Body of pancreas (tissue), 4 donors: ENCODE data around the gene LNPK.
"Not testable (repeated sequence)": the region's sequence is repeated elsewhere in the genome, so short reads cannot be mapped to it uniquely, and the experiment has no call there.

ENCODE experiments used
- CTCF ChIP-seq, 7 experiments: fragments of 450-650 bp in 4 of 7; fragments of 200-600 bp in 3 of 7; sonication (generic) in 3 of 7; IDR thresholded peaks; one replicate each; pipeline ENCODE4 v1.5.1; 2016 to 2019; ENCODE audit warnings: antibody characterized with exemption in 7 of 7
- POLR2A ChIP-seq, 3 donors: fragments of 450-650 bp; IDR thresholded peaks; one replicate each; pipeline ENCODE4 v1.6.1; 2016; ENCODE audit warnings: antibody characterized with exemption in 3 of 3, mild to moderate bottlenecking in 2 of 3

DNA sequence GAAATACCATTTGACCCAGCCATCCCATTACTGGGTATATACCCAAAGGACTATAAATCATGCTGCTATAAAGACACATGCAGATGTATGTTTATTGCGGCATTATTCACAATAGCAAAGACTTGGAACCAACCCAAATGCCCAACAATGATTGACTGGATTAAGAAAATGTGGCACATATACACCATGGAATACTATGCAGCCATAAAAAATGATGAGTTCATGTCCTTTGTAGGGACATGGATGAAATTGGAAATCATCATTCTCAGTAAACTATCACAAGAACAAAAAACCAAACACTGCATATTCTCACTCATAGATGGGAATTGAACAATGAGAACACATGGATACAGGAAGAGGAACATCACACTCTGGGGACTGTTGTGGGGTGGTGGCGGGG, 38.9 kb downstream of the LNPK start:
- TF ChIP-seq CTCF, POLR2A (IDR thresholded peaks at IDR 0.05): not testable (repeated sequence)
